HUES48 (cell line): ENCODE results near the gene RFESD.
A peak's percentile ranks its signal among the peaks of the same experiment; 100 is the strongest.
"Not testable (repeated sequence)": the region's sequence is repeated elsewhere in the genome, so short reads cannot be mapped to it uniquely, and the experiment has no call there.

ENCODE experiments used
- H3K27ac ChIP-seq: one replicate; pipeline ENCODE4 v1.7.0; 2013; ENCODE audit warnings: low read depth, low read length, inconsistent platforms
- H3K27me3 ChIP-seq: 2 replicates; pipeline ENCODE4 v1.6.1; 2013; ENCODE audit warnings: mild to moderate bottlenecking, low read length; ENCODE audit not compliant: control insufficient read depth, insufficient read depth
- H3K36me3 ChIP-seq: 2 replicates; pipeline ENCODE4 v1.6.1; 2013; ENCODE audit warnings: low read length; ENCODE audit not compliant: control insufficient read depth, insufficient read depth
- H3K4me1 ChIP-seq: 2 replicates; pipeline ENCODE4 v1.6.1; 2013; ENCODE audit warnings: mild to moderate bottlenecking, low read length; ENCODE audit not compliant: control insufficient read depth, insufficient read depth
- H3K4me3 ChIP-seq: 2 replicates; pipeline ENCODE4 v1.5.1; 2013; ENCODE audit warnings: mild to moderate bottlenecking, low read depth, low read length
- H3K9ac ChIP-seq: 2 replicates; pipeline ENCODE4 v1.6.1; 2013; ENCODE audit warnings: mild to moderate bottlenecking, low read depth, low read length, moderate library complexity
- H3K9me3 ChIP-seq: 2 replicates; pipeline ENCODE4 v1.6.1; 2013; ENCODE audit warnings: low read length; ENCODE audit not compliant: control insufficient read depth, insufficient read depth

Gene RFESD

GRCh38 chr5:95686651-95687050, 40.1 kb downstream of the RFESD start:
- Histone ChIP-seq H3K27me3 (no peaks in the 10 kb centered on the region; the same call in 1 of the 2 replicates), H3K36me3 (no peaks in the 10 kb centered on the region), H3K9me3 (no peaks in the 10 kb centered on the region)

DNA sequence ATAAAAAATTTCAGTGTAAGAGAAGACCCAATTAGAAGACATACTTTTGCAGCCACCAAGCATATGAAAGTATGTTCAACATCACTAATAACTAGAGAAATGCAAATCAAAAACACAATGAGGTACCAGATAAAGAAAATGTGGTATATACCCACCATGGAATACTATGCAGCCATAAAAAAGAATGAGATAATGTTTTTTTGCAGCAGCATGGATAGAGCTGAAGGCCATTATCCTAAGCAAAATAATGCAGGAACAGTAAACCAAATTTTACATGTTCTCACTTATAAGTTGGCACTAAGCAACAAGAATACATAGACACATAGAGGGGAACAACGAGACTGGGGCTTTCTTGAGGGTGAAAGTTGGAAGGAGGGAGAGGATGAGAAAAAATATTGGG, 43.1 kb downstream of the RFESD start:
- no peak overlapping the region for H3K27ac ChIP-seq
- no peaks in the 10 kb centered on the region for H3K9me3 ChIP-seq
- no peaks in the 10 kb centered on the region for H3K36me3 ChIP-seq
- no peaks in the 10 kb centered on the region; the same call in 1 of the 2 replicates for H3K27me3 ChIP-seq
- no peak overlapping the region for H3K9ac ChIP-seq
- H3K4me1 ChIP-seq: no peaks in the 10 kb centered on the region
- no peak overlapping the region for H3K4me3 ChIP-seq

More at GRCh38 chr5:95686651-95687050, 40.1 kb downstream of the RFESD start:
- Histone ChIP-seq H3K27ac (no peak overlapping the region), H3K4me3 (no peak overlapping the region), H3K9ac (no peak overlapping the region), H3K4me1 (peaks cover under 1% of the 10 kb centered on the region; the same call in 1 of the 2 replicates)

DNA sequence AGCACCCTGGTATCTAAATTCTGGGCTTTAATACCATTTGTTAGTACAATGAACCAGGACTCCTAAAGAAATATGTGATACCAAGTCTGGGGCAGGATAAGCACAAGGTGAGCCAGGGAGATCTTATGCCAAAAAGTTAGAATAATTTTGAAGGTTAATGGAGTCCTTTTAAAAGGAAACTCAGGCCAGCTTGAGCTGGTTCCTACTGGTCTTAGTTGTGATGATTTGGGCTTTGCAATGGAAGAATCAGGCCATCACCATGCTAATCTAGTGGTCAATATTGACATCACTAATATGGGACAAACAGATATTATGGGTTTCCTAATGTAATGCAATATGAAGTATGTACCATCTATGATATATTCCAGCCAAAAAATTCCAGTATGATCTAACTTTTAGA, 43.8 kb downstream of the RFESD start:
- no peaks in the 10 kb centered on the region for H3K4me1 ChIP-seq

DNA sequence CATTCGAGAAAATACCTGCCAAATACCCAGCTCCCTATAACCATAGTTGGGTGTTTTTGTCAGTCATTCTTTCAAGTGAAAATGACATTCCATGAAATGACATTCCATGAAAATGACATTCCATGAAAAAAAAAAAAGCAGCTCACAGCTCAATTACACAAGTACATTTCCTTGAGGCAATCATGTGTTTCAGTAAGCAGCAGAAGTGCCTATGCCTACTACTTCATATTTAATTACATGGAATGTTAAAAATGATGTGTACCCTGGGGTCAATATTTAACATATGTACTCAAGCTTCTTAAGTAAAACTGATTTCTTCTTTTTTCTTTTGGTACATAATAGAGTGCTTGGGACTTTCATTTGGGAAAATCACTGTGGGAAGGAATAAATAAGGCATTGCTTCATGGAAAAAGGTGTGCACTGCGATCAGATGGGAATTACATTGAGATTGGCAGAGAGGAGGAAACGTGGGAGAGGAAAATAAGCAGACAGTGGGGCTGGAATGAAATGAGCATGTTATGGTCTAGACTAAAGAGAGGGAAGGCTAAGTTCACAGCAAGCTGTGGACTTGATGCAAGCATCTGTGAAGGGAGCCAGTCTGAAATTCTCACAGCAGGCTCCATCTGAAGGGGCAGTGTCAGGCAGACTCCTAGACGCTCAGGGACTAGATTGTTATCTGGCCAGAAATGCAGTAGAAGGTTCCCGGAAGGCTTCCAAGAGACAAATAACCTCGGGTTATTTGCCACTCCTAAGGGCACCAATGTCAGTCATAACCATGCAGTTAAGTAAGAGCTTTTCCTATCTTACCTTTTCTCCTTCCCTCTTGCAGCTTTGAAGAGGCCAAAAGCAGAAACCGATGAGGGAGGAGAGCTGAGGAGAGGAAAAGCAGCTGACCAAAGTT, 51.5 kb downstream of the RFESD start:
- Histone ChIP-seq H3K36me3 (no peaks in the 10 kb centered on the region), H3K27me3 (no peaks in the 10 kb centered on the region), H3K4me3 (no peak overlapping the region), H3K27ac (no peak overlapping the region), H3K4me1 (no peaks in the 10 kb centered on the region), H3K9ac (no peak overlapping the region), H3K9me3 (no peaks in the 10 kb centered on the region)

More for the DNA sequence above, 43.8 kb downstream of the RFESD start:
- no peak overlapping the region for H3K27ac ChIP-seq
- no peaks in the 10 kb centered on the region; the same call in 1 of the 2 replicates for H3K27me3 ChIP-seq
- H3K9ac ChIP-seq: no peak overlapping the region
- no peak overlapping the region for H3K4me3 ChIP-seq
- H3K36me3 ChIP-seq: no peaks in the 10 kb centered on the region
- no peaks in the 10 kb centered on the region for H3K9me3 ChIP-seq

DNA sequence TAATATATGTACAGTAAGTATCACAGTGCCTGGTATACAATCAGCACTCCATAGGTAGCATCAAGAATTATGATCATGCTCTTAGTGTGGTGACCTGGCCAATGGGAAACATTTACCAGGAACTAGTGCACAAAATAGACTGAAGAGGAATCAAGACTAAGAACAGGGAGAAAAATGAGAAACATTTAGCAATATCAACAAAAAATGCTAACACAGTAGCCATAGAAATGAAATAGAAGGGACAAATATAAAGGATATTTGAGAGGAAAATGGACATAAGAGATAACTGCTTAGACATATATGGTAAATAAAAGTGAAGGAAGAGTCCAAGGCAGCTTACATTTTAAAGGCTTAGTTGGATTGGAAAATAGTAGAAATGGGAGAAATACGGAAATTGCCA, 52.8 kb downstream of the RFESD start:
- Histone ChIP-seq H3K4me1 (no peaks in the 10 kb centered on the region), H3K9me3 (no peaks in the 10 kb centered on the region), H3K36me3 (no peaks in the 10 kb centered on the region), H3K27me3 (no peaks in the 10 kb centered on the region), H3K4me3 (no peak overlapping the region), H3K27ac (no peak overlapping the region), H3K9ac (no peak overlapping the region)

DNA sequence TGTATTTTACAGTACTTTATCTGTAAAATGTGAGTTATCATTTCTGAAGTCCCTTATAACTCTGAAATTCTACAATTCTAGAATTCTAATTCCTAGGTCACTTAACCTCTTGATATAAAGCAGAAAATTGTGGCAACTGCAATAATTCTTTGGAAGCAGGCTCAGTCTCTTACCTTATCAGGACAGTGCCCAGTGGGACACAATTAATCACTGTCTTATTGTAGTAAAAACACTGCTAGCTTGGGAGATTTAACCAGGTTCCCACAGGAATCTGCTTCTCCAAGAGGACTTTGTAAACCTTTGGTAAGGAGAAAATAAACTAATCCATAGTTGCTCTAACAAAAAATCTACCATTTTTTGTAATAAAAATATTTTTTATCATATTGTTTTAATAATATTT, 54.5 kb downstream of the RFESD start:
- Histone ChIP-seq H3K9me3 (no peaks in the 10 kb centered on the region), H3K36me3 (no peaks in the 10 kb centered on the region), H3K4me3 (no peak overlapping the region), H3K9ac (no peak overlapping the region), H3K27me3 (no peaks in the 10 kb centered on the region), H3K4me1 (no peaks in the 10 kb centered on the region), H3K27ac (no peak overlapping the region)

DNA sequence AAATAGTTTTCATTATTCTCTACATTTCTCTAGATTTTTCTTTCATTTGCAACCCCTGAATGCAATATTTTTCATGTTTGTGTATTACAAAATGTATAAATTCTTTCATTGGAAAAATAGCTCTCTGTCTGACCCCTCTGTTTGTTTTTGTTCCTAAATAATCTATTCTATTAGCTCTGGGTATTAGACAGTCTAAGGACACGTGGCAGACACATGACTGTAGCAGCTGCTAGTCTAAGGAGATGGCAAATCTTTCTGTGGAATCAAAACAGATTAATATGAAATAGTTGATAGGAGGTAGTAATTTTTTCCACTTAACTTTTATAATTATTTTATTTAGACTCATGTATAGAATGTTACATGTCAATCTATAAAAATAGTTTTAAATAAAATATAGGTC, 57.6 kb downstream of the RFESD start:
- H3K4me3 ChIP-seq: no peak overlapping the region
- H3K27ac ChIP-seq: no peak overlapping the region
- H3K27me3 ChIP-seq: peaks cover 8% of the 10 kb centered on the region
- no peaks in the 10 kb centered on the region for H3K9me3 ChIP-seq
- H3K4me1 ChIP-seq: no peaks in the 10 kb centered on the region
- H3K36me3 ChIP-seq: no peaks in the 10 kb centered on the region
- no peak overlapping the region for H3K9ac ChIP-seq

DNA sequence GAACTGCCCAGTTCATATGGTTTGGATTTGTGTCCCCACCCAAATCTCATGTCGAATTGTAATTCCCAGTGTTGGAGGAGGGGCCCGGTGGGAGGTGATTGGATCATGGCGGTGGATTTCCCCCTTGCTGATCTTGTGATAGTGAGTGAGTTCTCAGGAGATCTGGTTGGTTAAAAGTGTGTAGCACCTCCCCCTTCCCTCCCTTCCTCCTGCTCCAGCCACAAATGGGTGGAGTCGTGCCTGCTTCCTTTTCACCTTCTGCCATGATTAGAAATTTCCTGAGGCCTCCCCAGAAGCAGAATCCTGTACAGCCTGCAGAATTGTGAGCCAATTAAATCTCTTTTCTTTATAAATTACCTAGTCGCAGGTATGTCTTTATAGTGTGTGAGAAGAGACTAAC, 59.6 kb downstream of the RFESD start:
- not testable (repeated sequence) for H3K9ac ChIP-seq, H3K27ac ChIP-seq, H3K9me3 ChIP-seq, H3K4me3 ChIP-seq, H3K4me1 ChIP-seq, H3K36me3 ChIP-seq
- peaks cover 18% of the 10 kb centered on the region for H3K27me3 ChIP-seq

DNA sequence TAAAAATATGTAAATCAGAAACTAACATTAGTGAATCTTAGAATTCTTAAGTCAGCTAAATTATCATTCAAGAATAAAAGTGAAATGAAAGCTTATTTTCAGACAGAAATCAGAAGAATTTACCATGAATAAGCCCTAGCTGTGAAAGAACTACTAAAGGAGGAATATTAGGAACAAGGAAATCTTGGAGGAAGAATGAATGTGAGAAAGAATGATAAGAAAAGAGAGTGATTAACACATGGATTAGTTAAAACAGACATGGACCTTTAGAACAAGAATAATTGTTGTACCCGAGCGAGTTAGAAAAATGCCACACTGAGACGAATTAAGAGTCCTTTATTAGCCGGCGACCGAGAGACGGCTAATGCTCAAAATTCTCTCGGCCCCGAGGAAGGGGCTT, 60.5 kb downstream of the RFESD start:
- Histone ChIP-seq H3K27me3 (peaks cover 18% of the 10 kb centered on the region), H3K27ac (peak overlapping the region; percentile 40), H3K9me3 (no peaks in the 10 kb centered on the region), H3K36me3 (no peaks in the 10 kb centered on the region), H3K4me3 (no peak overlapping the region), H3K9ac (no peak overlapping the region), H3K4me1 (peaks cover 7% of the 10 kb centered on the region; the same call in 1 of the 2 replicates)
